NCI-H446 (cell line): ENCODE measurements around the gene BANP.

Experiments used
- DNase-seq, 2 experiments: peaks; one replicate each; lab custom pipeline; 2025; lab: John Stamatoyannopoulos, UW

The BANP gene

GRCh38 chr16:88121886-88122580 is 170.8 kb downstream of the BANP start:
- DNase-seq: no peak
